HG03196 (cell line): ENCODE results near the gene RIPOR3.
"Not testable (repeated sequence)": the region's sequence is repeated elsewhere in the genome, so short reads cannot be mapped to it uniquely, and the experiment has no call there.

ENCODE experiments used
- ATAC-seq: cut with Tn5 transposase; IDR thresholded peaks from one replicate; pipeline ENCODE4 v1.9.1; 2021; ENCODE audit not compliant: unreplicated experiment

The RIPOR3 gene

GRCh38 chr20:50635676-50636600 is 55.4 kb downstream of the RIPOR3 start:
- ATAC-seq, result no peak

- ATAC-seq, result no peak
Measured at GRCh38 chr20:50635014-50635557, 56.3 kb downstream of the RIPOR3 start.

GRCh38 chr20:50634191-50634590 is 57.2 kb downstream of the RIPOR3 start:
- ATAC-seq, result no peak

GRCh38 chr20:50633361-50633760 is 58.0 kb downstream of the RIPOR3 start:
- ATAC-seq, result no peak

- ATAC-seq, result no peak
Measured at GRCh38 chr20:50632701-50633100, 58.6 kb downstream of the RIPOR3 start.

- ATAC-seq, result no peak
Measured at GRCh38 chr20:50632236-50632635, 59.1 kb downstream of the RIPOR3 start.

- ATAC-seq, result no peak
Measured at GRCh38 chr20:50630578-50631263, 60.6 kb downstream of the RIPOR3 start.

- ATAC-seq, result no peak
Measured at GRCh38 chr20:50629670-50630045, 61.7 kb downstream of the RIPOR3 start.

- no peak for ATAC-seq
Measured at GRCh38 chr20:50628853-50629669, 62.3 kb downstream of the RIPOR3 start.

- ATAC-seq, result no peak
Measured at GRCh38 chr20:50628332-50628731, 63.0 kb downstream of the RIPOR3 start.

GRCh38 chr20:50627747-50628146 is 63.6 kb downstream of the RIPOR3 start:
- no peak for ATAC-seq

GRCh38 chr20:50625986-50626677 is 65.2 kb downstream of the RIPOR3 start:
- no peak for ATAC-seq

- no peak for ATAC-seq
Measured at GRCh38 chr20:50624351-50625016, 66.9 kb downstream of the RIPOR3 start.

- no peak for ATAC-seq
Measured at GRCh38 chr20:50621068-50621665, 70.2 kb downstream of the RIPOR3 start.

GRCh38 chr20:50620459-50620858 is 70.9 kb downstream of the RIPOR3 start:
- not testable (repeated sequence) for ATAC-seq

GRCh38 chr20:50618537-50618936 is 72.8 kb downstream of the RIPOR3 start:
- ATAC-seq, result no peak

- no peak for ATAC-seq
Measured at GRCh38 chr20:50617022-50617421, 74.3 kb downstream of the RIPOR3 start.

- ATAC-seq, result no peak
Measured at GRCh38 chr20:50615407-50615806, 75.9 kb downstream of the RIPOR3 start.

GRCh38 chr20:50613438-50614169 is 77.7 kb downstream of the RIPOR3 start:
- ATAC-seq, result no peak
